SJSA1 (cell line): Measurements from ENCODE around the gene CADPS. TPM values are rescaled to one million over a fixed set of nuclear protein-coding genes. Genes with fewer than 3 reads are reported as not detected.

Experiments
- DNase-seq, 2 experiments: peaks; one replicate each; pipeline ENCODE4 v3.0.0-alpha.2; 2015 to 2020; ENCODE audit warnings: low spot score in 2 of 2, low read depth in 1 of 2
- H3K27ac ChIP-seq: fragments of 250-450 bp; sonication (Bioruptor Pico); 2 replicates; pipeline ENCODE4 v1.5.1; 2020; ENCODE audit warnings: mild to moderate bottlenecking, moderate library complexity
- H3K27me3 ChIP-seq: fragments of 250-450 bp; sonication (Bioruptor Pico); replicated peaks from 2 replicates; pipeline ENCODE4 v1.5.1; 2020; ENCODE audit warnings: mild to moderate bottlenecking, moderate library complexity
- H3K36me3 ChIP-seq: fragments of 250-450 bp; sonication (Bioruptor Pico); 2 replicates; pipeline ENCODE4 v1.5.1; 2020; ENCODE audit warnings: mild to moderate bottlenecking
- H3K4me1 ChIP-seq: fragments of 250-450 bp; sonication (Bioruptor Pico); replicated peaks from 2 replicates; pipeline ENCODE4 v1.6.1; 2021; ENCODE audit warnings: mild to moderate bottlenecking
- H3K4me3 ChIP-seq: fragments of 250-450 bp; sonication (Bioruptor Pico); 2 replicates; pipeline ENCODE4 v1.5.1; 2020; ENCODE audit warnings: mild to moderate bottlenecking
- H3K9me3 ChIP-seq: fragments of 250-450 bp; sonication (Bioruptor Pico); replicated peaks from 2 replicates; pipeline ENCODE4 v1.5.1; 2020; ENCODE audit warnings: mild to moderate bottlenecking
- total RNA-seq: library from RNA; depleted of rRNA; stranded (reverse); fragments of >200 nt; shearing (Covaris generic); gene quantifications from 2 replicates; pipeline ENCODE4 v1.2.3, GENCODE V29; 2014

Gene CADPS
- total RNA-seq, 1 experiment from 2014 or later: not detected

- no peaks in the 10 kb centered on the region for H3K36me3 ChIP-seq
- no peak overlapping the region for H3K4me3 ChIP-seq
- no peak for DNase-seq
- no peaks in the 10 kb centered on the region; the same call in 1 of the 2 replicates for H3K9me3 ChIP-seq
- H3K4me1 ChIP-seq: no peaks in the 10 kb centered on the region
- H3K27ac ChIP-seq: no peak overlapping the region
- peaks cover 24% of the 10 kb centered on the region for H3K27me3 ChIP-seq
Measured at GRCh38 chr3:62631488-62631887, 243.7 kb downstream of the CADPS start.

GRCh38 chr3:62630664-62631063, 244.6 kb downstream of the CADPS start:
- DNase-seq: no peak
- Histone ChIP-seq H3K4me1 (no peaks in the 10 kb centered on the region), H3K9me3 (no peaks in the 10 kb centered on the region; the same call in 1 of the 2 replicates), H3K4me3 (no peak overlapping the region), H3K36me3 (no peaks in the 10 kb centered on the region), H3K27me3 (peaks cover 27% of the 10 kb centered on the region), H3K27ac (no peak overlapping the region)

- H3K36me3 ChIP-seq: no peaks in the 10 kb centered on the region
- peaks cover 11% of the 10 kb centered on the region; the same call in 1 of the 2 replicates for H3K27me3 ChIP-seq
- no peaks in the 10 kb centered on the region for H3K4me1 ChIP-seq
- DNase-seq: no peak
- H3K27ac ChIP-seq: no peak overlapping the region
- no peak overlapping the region for H3K4me3 ChIP-seq
- H3K9me3 ChIP-seq: no peaks in the 10 kb centered on the region
Measured at GRCh38 chr3:62625268-62625667, 249.9 kb downstream of the CADPS start.

- DNase-seq: no peak
- Histone ChIP-seq H3K4me3 (no peak overlapping the region), H3K36me3 (no peaks in the 10 kb centered on the region), H3K27ac (no peak overlapping the region), H3K4me1 (no peaks in the 10 kb centered on the region), H3K9me3 (no peaks in the 10 kb centered on the region), H3K27me3 (peaks cover 11% of the 10 kb centered on the region; the same call in 1 of the 2 replicates)
Measured at GRCh38 chr3:62624185-62624584, 251.0 kb downstream of the CADPS start.

- H3K27me3 ChIP-seq: peaks cover 6% of the 10 kb centered on the region; the same call in 1 of the 2 replicates
- DNase-seq: peak in 1 of 2 experiments; percentile 22
- no peaks in the 10 kb centered on the region for H3K36me3 ChIP-seq
- no peaks in the 10 kb centered on the region for H3K9me3 ChIP-seq
- H3K27ac ChIP-seq: no peak overlapping the region
- no peak overlapping the region for H3K4me3 ChIP-seq
- H3K4me1 ChIP-seq: no peaks in the 10 kb centered on the region
Measured at GRCh38 chr3:62622553-62623174, 252.6 kb downstream of the CADPS start.

GRCh38 chr3:62621925-62622324, 253.3 kb downstream of the CADPS start:
- H3K27me3 ChIP-seq: peaks cover 5% of the 10 kb centered on the region; the same call in 1 of the 2 replicates
- no peaks in the 10 kb centered on the region for H3K36me3 ChIP-seq
- no peak overlapping the region for H3K27ac ChIP-seq
- no peak overlapping the region for H3K4me3 ChIP-seq
- no peak for DNase-seq
- no peaks in the 10 kb centered on the region for H3K4me1 ChIP-seq
- no peaks in the 10 kb centered on the region for H3K9me3 ChIP-seq

- Histone ChIP-seq H3K27me3 (peaks cover under 1% of the 10 kb centered on the region; the same call in 1 of the 2 replicates), H3K4me1 (no peaks in the 10 kb centered on the region)
- DNase-seq: no peak
Measured at GRCh38 chr3:62621176-62621575, 254.0 kb downstream of the CADPS start.

GRCh38 chr3:62615258-62615849, 259.9 kb downstream of the CADPS start:
- H3K36me3 ChIP-seq: no peaks in the 10 kb centered on the region
- H3K27me3 ChIP-seq: no peaks in the 10 kb centered on the region; the same call in 1 of the 2 replicates
- no peak overlapping the region for H3K27ac ChIP-seq
- H3K4me3 ChIP-seq: no peak overlapping the region
- no peaks in the 10 kb centered on the region for H3K4me1 ChIP-seq
- H3K9me3 ChIP-seq: no peaks in the 10 kb centered on the region
- no peak for DNase-seq

More at GRCh38 chr3:62621176-62621575, 254.0 kb downstream of the CADPS start:
- no peaks in the 10 kb centered on the region for H3K36me3 ChIP-seq
- H3K9me3 ChIP-seq: no peaks in the 10 kb centered on the region
- H3K27ac ChIP-seq: no peak overlapping the region
- H3K4me3 ChIP-seq: no peak overlapping the region

- H3K4me1 ChIP-seq: no peaks in the 10 kb centered on the region
- no peaks in the 10 kb centered on the region for H3K9me3 ChIP-seq
- H3K27ac ChIP-seq: no peak overlapping the region
- H3K36me3 ChIP-seq: no peaks in the 10 kb centered on the region
- H3K4me3 ChIP-seq: no peak overlapping the region
- no peak for DNase-seq
- H3K27me3 ChIP-seq: no peaks in the 10 kb centered on the region; the same call in 1 of the 2 replicates
Measured at GRCh38 chr3:62614527-62614926, 260.7 kb downstream of the CADPS start.

- H3K27me3 ChIP-seq: no peaks in the 10 kb centered on the region
- peaks cover 11% of the 10 kb centered on the region for H3K4me1 ChIP-seq
- H3K36me3 ChIP-seq: no peaks in the 10 kb centered on the region
- H3K4me3 ChIP-seq: no peak overlapping the region
- no peak overlapping the region for H3K27ac ChIP-seq
- no peaks in the 10 kb centered on the region for H3K9me3 ChIP-seq
- DNase-seq: no peak
Measured at GRCh38 chr3:62611541-62612240, 263.5 kb downstream of the CADPS start.

GRCh38 chr3:62607287-62608029, 267.8 kb downstream of the CADPS start:
- peak overlapping the region; percentile 40 for H3K27ac ChIP-seq

GRCh38 chr3:62605413-62606068, 269.7 kb downstream of the CADPS start:
- Histone ChIP-seq H3K27me3 (no peaks in the 10 kb centered on the region), H3K4me1 (peaks cover 52% of the 10 kb centered on the region), H3K4me3 (no peak overlapping the region), H3K27ac (no peak overlapping the region), H3K36me3 (no peaks in the 10 kb centered on the region), H3K9me3 (no peaks in the 10 kb centered on the region)
- DNase-seq: no peak

More at GRCh38 chr3:62607287-62608029, 267.8 kb downstream of the CADPS start:
- no peak overlapping the region for H3K4me3 ChIP-seq
- peak; percentile 42 to 57 for DNase-seq
- no peaks in the 10 kb centered on the region for H3K27me3 ChIP-seq
- H3K9me3 ChIP-seq: no peaks in the 10 kb centered on the region
- peaks cover 38% of the 10 kb centered on the region for H3K4me1 ChIP-seq
- no peaks in the 10 kb centered on the region for H3K36me3 ChIP-seq

GRCh38 chr3:62604751-62605351, 270.4 kb downstream of the CADPS start:
- peak overlapping the region; percentile 93 for H3K27ac ChIP-seq

More at GRCh38 chr3:62604751-62605351, 270.4 kb downstream of the CADPS start:
- Histone ChIP-seq H3K27me3 (no peaks in the 10 kb centered on the region), H3K4me1 (peaks cover 52% of the 10 kb centered on the region), H3K36me3 (no peaks in the 10 kb centered on the region), H3K9me3 (no peaks in the 10 kb centered on the region), H3K4me3 (no peak overlapping the region)
- DNase-seq: no peak
